A549 (cell line): ENCODE measurements around the gene TSHZ2. TPM values are rescaled to one million over a fixed set of nuclear protein-coding genes. Genes with fewer than 3 reads are reported as not detected.

ENCODE experiments used
- ATAC-seq, 2 experiments: fragments of 200-7000 bp in 1 of 2; fragments of >200 bp in 1 of 2; cut with Nextera tagmentation in 1 of 2; cut with Tn5 transposase in 1 of 2; 3 replicates each; pipeline versions ENCODE4 v1.8.0 to v1.9.1; 2018 to 2020; ENCODE audit warnings: mild to moderate bottlenecking in 1 of 2, moderate library complexity in 1 of 2
- CTCF ChIA-PET: fragments of 300-600 bp; sonication (Branson Sonifier 250); formaldehyde crosslinking; extraction: SDS; loops from one replicate; lab custom pipeline; 2021; ENCODE audit warnings: antibody characterized with exemption, inconsistent platforms; lab: Yijun Ruan, JAX
- POLR2A ChIA-PET: fragments of 350-600 bp; formaldehyde crosslinking; extraction: SDS; loops from one replicate; lab custom pipeline; 2021; ENCODE audit warnings: antibody characterized with exemption, inconsistent platforms; lab: Yijun Ruan, JAX
- DNase-seq, 2 experiments: peaks; one replicate each; pipeline versions ENCODE4 v3.0.0 to v3.0.0-alpha.2; 2011 to 2016; ENCODE audit warnings: low read depth in 1 of 2, low spot score in 1 of 2
- FAIRE-seq: peaks from 2 replicates; lab custom pipeline; 2011; peaks lifted over from hg19 to GRCh38; lab: Jason Lieb, UNC
- H3K27ac ChIP-seq, 2 experiments: fragments of >200 bp; sonication (Bioruptor Twin); formaldehyde crosslinking; 3 replicates each; pipeline ENCODE4 v1.5.1; 2016 to 2017
- H3K4me1 ChIP-seq: fragments of >200 bp; sonication (Bioruptor Twin); formaldehyde crosslinking; 3 replicates; pipeline ENCODE4 v1.6.1; 2016
- H3K4me2 ChIP-seq: fragments of >200 bp; sonication (Bioruptor Twin); formaldehyde crosslinking; 3 replicates; pipeline ENCODE4 v1.6.1; 2016
- H3K4me3 ChIP-seq: fragments of >200 bp; sonication (Bioruptor Twin); formaldehyde crosslinking; 3 replicates; pipeline ENCODE4 v1.5.1; 2016
- H3K9me3 ChIP-seq: fragments of >200 bp; sonication (Bioruptor Twin); formaldehyde crosslinking; 3 replicates; pipeline ENCODE4 v1.6.1; 2016
- ATOH8 ChIP-seq: fragments of 250-450 bp; sonication (Bioruptor Pico); IDR thresholded peaks from 2 replicates; pipeline ENCODE4 v1.5.0; 2020; ENCODE audit warnings: low read depth, mild to moderate bottlenecking, moderate library complexity
- BHLHE40 ChIP-seq: IDR thresholded peaks from 2 replicates; pipeline ENCODE4 v1.6.1; 2012; ENCODE audit warnings: low read depth, low read length, inconsistent platforms
- E2F6 ChIP-seq: IDR thresholded peaks from 2 replicates; pipeline ENCODE4 v1.6.1; 2012; ENCODE audit warnings: low read depth, borderline replicate concordance
- EHF ChIP-seq: fragments of 250-450 bp; sonication (Bioruptor Pico); IDR thresholded peaks from 2 replicates; pipeline ENCODE4 v1.5.0; 2020; ENCODE audit warnings: mild to moderate bottlenecking
- EHMT2 ChIP-seq: fragments of 200-600 bp; sonication (generic); IDR thresholded peaks from 2 replicates; pipeline ENCODE4 v1.6.1; 2016; ENCODE audit warnings: antibody characterized with exemption, low read depth, mild to moderate bottlenecking, moderate library complexity
- ELK1 ChIP-seq: fragments of 150-350 bp; IDR thresholded peaks from 2 replicates; pipeline ENCODE4 v1.6.1; 2014; ENCODE audit warnings: low read depth, mild to moderate bottlenecking, low read length
- FOSL2 ChIP-seq, 2 experiments: fragments of 450-650 bp in 1 of 2; fragments of >200 bp in 1 of 2; sonication (Bioruptor Twin) in 1 of 2; formaldehyde crosslinking; IDR thresholded peaks; 2 replicates each; pipeline versions ENCODE4 v1.5.0 to v1.6.1; 2016 to 2020; ENCODE audit warnings: mild to moderate bottlenecking in 1 of 2, moderate library complexity in 1 of 2
- HDAC2 ChIP-seq: fragments of 200-600 bp; sonication (generic); IDR thresholded peaks from 2 replicates; pipeline ENCODE4 v1.6.1; 2016
- HEYL ChIP-seq: fragments of 250-450 bp; sonication (Bioruptor Pico); IDR thresholded peaks from 2 replicates; pipeline ENCODE4 v1.8.0; 2021; ENCODE audit warnings: mild to moderate bottlenecking, moderate library complexity
- HMGXB4 ChIP-seq: fragments of 250-450 bp; sonication (Bioruptor Pico); IDR thresholded peaks from 2 replicates; pipeline ENCODE4 v1.5.0; 2021; ENCODE audit warnings: mild to moderate bottlenecking, moderate library complexity, borderline replicate concordance
- HOXA7 ChIP-seq: fragments of 250-450 bp; sonication (Bioruptor Pico); IDR thresholded peaks from 2 replicates; pipeline ENCODE4 v1.5.0; 2020; ENCODE audit warnings: mild to moderate bottlenecking, moderate library complexity
- HOXB13 ChIP-seq: fragments of 250-450 bp; sonication (Bioruptor Pico); IDR thresholded peaks from 2 replicates; pipeline ENCODE4 v1.5.0; 2020; ENCODE audit warnings: low read depth, mild to moderate bottlenecking, moderate library complexity
- JUN ChIP-seq, 2 experiments: fragments of >200 bp; sonication (Bioruptor Twin); formaldehyde crosslinking; IDR thresholded peaks; 2 replicates in 1 of 2; 3 replicates in 1 of 2; pipeline ENCODE4 v1.6.1; 2016 to 2017
- KDM1A ChIP-seq: fragments of 200-600 bp; sonication (generic); IDR thresholded peaks from 2 replicates; pipeline ENCODE4 v1.6.1; 2016; ENCODE audit warnings: low read depth, mild to moderate bottlenecking
- MAFK ChIP-seq: fragments of 450-650 bp; IDR thresholded peaks from 2 replicates; pipeline ENCODE4 v1.6.1; 2014; ENCODE audit not compliant: partially characterized antibody
- NPAS2 ChIP-seq: fragments of 250-450 bp; sonication (Bioruptor Pico); IDR thresholded peaks from 2 replicates; pipeline ENCODE4 v1.8.0; 2022; ENCODE audit warnings: mild to moderate bottlenecking, moderate library complexity, borderline replicate concordance
- POLR2A ChIP-seq: IDR thresholded peaks from 2 replicates; pipeline ENCODE4 v1.6.1; 2012; ENCODE audit warnings: mild to moderate bottlenecking, low read length
- RAD21 ChIP-seq, 2 experiments: fragments of >200 bp in 1 of 2; sonication (Bioruptor Twin) in 1 of 2; formaldehyde crosslinking in 1 of 2; IDR thresholded peaks in 1 of 2; conservative IDR thresholded peaks in 1 of 2; 2 replicates in 1 of 2; 3 replicates in 1 of 2; pipeline ENCODE4 v1.6.1; 2012 to 2018; ENCODE audit warnings: inconsistent platforms in 1 of 2
- RCOR1 ChIP-seq: fragments of 150-350 bp; IDR thresholded peaks from 2 replicates; pipeline ENCODE4 v1.6.1; 2014; ENCODE audit warnings: antibody characterized with exemption, low read length, low read depth
- REST ChIP-seq: fragments of 200-600 bp; sonication (generic); IDR thresholded peaks from 2 replicates; pipeline ENCODE4 v1.6.1; 2016; ENCODE audit warnings: antibody characterized with exemption, mild to moderate bottlenecking, moderate library complexity
- RFX5 ChIP-seq: fragments of 450-650 bp; IDR thresholded peaks from 2 replicates; pipeline ENCODE4 v1.7.1; 2014; ENCODE audit warnings: antibody characterized with exemption, mild to moderate bottlenecking, moderate library complexity
- TFCP2L1 ChIP-seq: fragments of 250-450 bp; sonication (Bioruptor Pico); IDR thresholded peaks from 2 replicates; pipeline ENCODE4 v1.5.0; 2021; ENCODE audit warnings: mild to moderate bottlenecking
- USF2 ChIP-seq: fragments of 450-650 bp; IDR thresholded peaks from 2 replicates; pipeline ENCODE4 v1.6.1; 2014; ENCODE audit warnings: antibody characterized with exemption
- ZC3H11A ChIP-seq: fragments of 450-650 bp; IDR thresholded peaks from 2 replicates; pipeline ENCODE4 v1.6.1; 2014; ENCODE audit warnings: antibody characterized with exemption, mild to moderate bottlenecking
- ZSCAN20 ChIP-seq: fragments of 250-450 bp; sonication (Bioruptor Pico); IDR thresholded peaks from 2 replicates; pipeline ENCODE4 v1.8.0; 2022; ENCODE audit warnings: mild to moderate bottlenecking, moderate library complexity
- WGBS: methylation state at CpG from one replicate; pipeline ENCODE4 v1.1.6; 2017; ENCODE audit errors: missing lambda C conversion rate; 5-methylcytosine and 5-hydroxymethylcytosine counted together
- polyA plus RNA-seq, 4 experiments: library from polyadenylated mRNA; depleted of rRNA in 3 of 4; stranded (reverse); fragments of >200 nt; fragmentation: RNase III in 1 of 4; extraction: RNeasy Plus Mini Kit Qiagen cat#74134 plus additional on column Dnase treatment in 1 of 4; gene quantifications; 2 replicates in 3 of 4; 3 replicates in 1 of 4; pipeline ENCODE4 v1.2.3, GENCODE V29; 2011 to 2017

Gene TSHZ2
- polyA plus RNA-seq, 2 of the 4 experiments (the other 2 are of a cell fraction), result not detected

GRCh38 chr20:53170196-53170595 lies 198.0 kb downstream of the TSHZ2 start:
- H3K4me1 ChIP-seq, result no peaks in the 10 kb centered on the region
- FAIRE-seq (no peak), ATAC-seq (no peak), DNase-seq (no peak)
- no peak overlapping the region for H3K4me2 ChIP-seq
- POLR2A ChIA-PET, result no interaction called here
- no peak overlapping the region for H3K27ac ChIP-seq
- WGBS, result 24% methylated on average over 7 of the region's 7 CpGs
- TF ChIP-seq EHF (CRISPR knock-in tag) (no peak), TFCP2L1 (CRISPR knock-in tag) (no peak), JUN (IDR thresholded peaks at IDR 0.05) (no peak), HDAC2 (no peak), USF2 (no peak), POLR2A (no peak), ZSCAN20 (CRISPR knock-in tag) (no peak), RFX5 (no peak), FOSL2 (IDR thresholded peaks at IDR 0.05) (no peak), FOSL2 (CRISPR knock-in tag; IDR thresholded peaks at IDR 0.05) (no peak), MAFK (no peak), REST (no peak), EHMT2 (no peak), ELK1 (no peak), NPAS2 (CRISPR knock-in tag) (no peak), RAD21 (conservative IDR thresholded peaks at IDR 0.05 in 1 of 2, IDR thresholded peaks at IDR 0.05 in 1 of 2) (no peak), KDM1A (no peak), HEYL (CRISPR knock-in tag) (no peak)
- no peak overlapping the region for H3K4me3 ChIP-seq
- CTCF ChIA-PET, result interaction anchor here (1.0 kb wide), 1 partner anchor 21 kb away, joined by 3 read pairs; no protein-coding TSS in a partner anchor
- H3K9me3 ChIP-seq, result no peaks in the 10 kb centered on the region

GRCh38 chr20:53171065-53171464 lies 198.9 kb downstream of the TSHZ2 start:
- Histone ChIP-seq H3K4me1 (no peaks in the 10 kb centered on the region), H3K4me2 (no peak overlapping the region), H3K27ac (no peak overlapping the region), H3K4me3 (no peak overlapping the region), H3K9me3 (no peaks in the 10 kb centered on the region)
- ATAC-seq, result no peak
- ChIA-PET CTCF (interaction anchor here (1.0 kb wide), 1 partner anchor 22 kb away, joined by 3 read pairs; no protein-coding TSS in a partner anchor), POLR2A (no interaction called here)
- DNase-seq, result no peak
- 35% methylated on average over 6 of the region's 6 CpGs for WGBS
- FAIRE-seq, result no peak
- no peak for TF ChIP-seq ZC3H11A
- TF ChIP-seq HOXB13 (CRISPR knock-in tag), result no peak
- no peak for TF ChIP-seq ZSCAN20 (CRISPR knock-in tag)
- no peak for TF ChIP-seq ATOH8 (CRISPR knock-in tag)
- TF ChIP-seq RCOR1, result no peak
- TF ChIP-seq RAD21 (conservative IDR thresholded peaks at IDR 0.05 in 1 of 2, IDR thresholded peaks at IDR 0.05 in 1 of 2), result no peak
- TF ChIP-seq KDM1A, result no peak
- TF ChIP-seq MAFK, result no peak
- no peak for TF ChIP-seq USF2
- no peak for TF ChIP-seq E2F6
- TF ChIP-seq HMGXB4 (CRISPR knock-in tag), result no peak
- no peak for TF ChIP-seq HOXA7 (CRISPR knock-in tag)
- no peak for TF ChIP-seq HEYL (CRISPR knock-in tag)
- TF ChIP-seq BHLHE40, result no peak
- TF ChIP-seq, all 56 proteins: peak for 0
